Calu3 (cell line): ENCODE results near the gene ZMYM2. TPM values are rescaled to one million over a fixed set of nuclear protein-coding genes. Genes with fewer than 3 reads are reported as not detected.

Experiments used
- BruUV-seq: library from RNA; stranded (reverse); fragments of 400-500 nt; replicated peaks from 2 replicates; lab custom pipeline; 2021; lab: Mats Ljungman, UMichigan
- CTCF ChIA-PET: fragments of 300-600 bp; sonication (Branson Sonifier 250); formaldehyde crosslinking; loops from one replicate; lab custom pipeline; 2022; ENCODE audit warnings: antibody characterized with exemption; lab: Charles Lee
- DNase-seq: peaks from one replicate; pipeline ENCODE4 v3.0.0; 2022
- H3K27ac Mint-ChIP-seq: one replicate; pipeline ENCODE4 v1.8.0; 2022; ENCODE audit warnings: mixed read lengths; ENCODE audit not compliant: unreplicated experiment
- H3K27me3 Mint-ChIP-seq: one replicate; pipeline ENCODE4 v1.8.0; 2022; ENCODE audit warnings: mixed read lengths; ENCODE audit not compliant: unreplicated experiment
- H3K36me3 Mint-ChIP-seq: one replicate; pipeline ENCODE4 v1.8.0; 2022; ENCODE audit warnings: mild to moderate bottlenecking, moderate library complexity, mixed read lengths; ENCODE audit not compliant: insufficient read depth, unreplicated experiment
- H3K4me1 Mint-ChIP-seq: one replicate; pipeline ENCODE4 v1.8.0; 2022; ENCODE audit warnings: mild to moderate bottlenecking, low read depth, mixed read lengths; ENCODE audit not compliant: unreplicated experiment
- H3K4me3 Mint-ChIP-seq: one replicate; pipeline ENCODE4 v1.8.0; 2022; ENCODE audit warnings: mild to moderate bottlenecking, low read depth, moderate library complexity, mixed read lengths; ENCODE audit not compliant: unreplicated experiment
- H3K9me3 Mint-ChIP-seq: one replicate; pipeline ENCODE4 v1.8.0; 2022; ENCODE audit warnings: low read depth, mixed read lengths; ENCODE audit not compliant: unreplicated experiment
- intact Hi-C: fragments of 100-400 bp; cut with micrococcal nuclease; formaldehyde crosslinking; loops from one replicate; pipeline ENCODE4 v1.10.0; 2022; ENCODE audit not compliant: unreplicated experiment
- total RNA-seq: library from RNA; stranded (reverse); gene quantifications from 2 replicates; pipeline ENCODE4 v1.2.3, GENCODE V29; 2022
- TF ChIP-seq, protein P1 (sequence below): fragments of 200-600 bp; IDR thresholded peaks from one replicate; pipeline ENCODE4 v1.8.0; 2022; ENCODE audit warnings: antibody characterized with exemption; ENCODE audit not compliant: unreplicated experiment

The ZMYM2 gene
- total RNA-seq, 1 experiment from 2014 or later = 53.1 TPM

DNA sequence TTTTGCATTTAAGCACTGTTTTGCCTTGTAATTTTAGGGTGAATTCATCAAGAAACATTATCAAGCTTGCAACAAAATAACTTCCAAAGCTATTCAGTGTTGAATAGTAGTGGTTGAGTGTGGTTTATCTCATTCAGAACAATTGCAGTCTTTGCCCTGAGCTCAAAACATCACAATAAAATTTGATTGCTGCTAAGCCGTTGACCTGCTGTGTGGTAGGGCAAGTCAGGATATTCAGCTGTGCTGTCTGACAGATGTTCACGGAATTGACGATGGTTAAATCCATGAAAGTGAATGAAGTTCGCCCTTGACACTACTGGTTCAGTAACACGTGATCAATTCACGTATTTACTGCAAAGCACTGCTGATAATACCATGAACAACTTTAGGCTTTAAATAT lies 135.4 kb downstream of the ZMYM2 start:
- TF ChIP-seq, protein P1, sequence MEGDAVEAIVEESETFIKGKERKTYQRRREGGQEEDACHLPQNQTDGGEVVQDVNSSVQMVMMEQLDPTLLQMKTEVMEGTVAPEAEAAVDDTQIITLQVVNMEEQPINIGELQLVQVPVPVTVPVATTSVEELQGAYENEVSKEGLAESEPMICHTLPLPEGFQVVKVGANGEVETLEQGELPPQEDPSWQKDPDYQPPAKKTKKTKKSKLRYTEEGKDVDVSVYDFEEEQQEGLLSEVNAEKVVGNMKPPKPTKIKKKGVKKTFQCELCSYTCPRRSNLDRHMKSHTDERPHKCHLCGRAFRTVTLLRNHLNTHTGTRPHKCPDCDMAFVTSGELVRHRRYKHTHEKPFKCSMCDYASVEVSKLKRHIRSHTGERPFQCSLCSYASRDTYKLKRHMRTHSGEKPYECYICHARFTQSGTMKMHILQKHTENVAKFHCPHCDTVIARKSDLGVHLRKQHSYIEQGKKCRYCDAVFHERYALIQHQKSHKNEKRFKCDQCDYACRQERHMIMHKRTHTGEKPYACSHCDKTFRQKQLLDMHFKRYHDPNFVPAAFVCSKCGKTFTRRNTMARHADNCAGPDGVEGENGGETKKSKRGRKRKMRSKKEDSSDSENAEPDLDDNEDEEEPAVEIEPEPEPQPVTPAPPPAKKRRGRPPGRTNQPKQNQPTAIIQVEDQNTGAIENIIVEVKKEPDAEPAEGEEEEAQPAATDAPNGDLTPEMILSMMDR = no peak
- no peak overlapping the region for H3K27ac Mint-ChIP-seq
- no TSS peak for BruUV-seq
- no peak for DNase-seq
- H3K27me3 Mint-ChIP-seq = peaks cover 10% of the 10 kb centered on the region
- CTCF ChIA-PET = no interaction called here
- peaks cover 13% of the 10 kb centered on the region for H3K36me3 Mint-ChIP-seq
- no peaks in the 10 kb centered on the region for H3K9me3 Mint-ChIP-seq
- no peaks in the 10 kb centered on the region for H3K4me1 Mint-ChIP-seq
- H3K4me3 Mint-ChIP-seq = no peak overlapping the region
- intact Hi-C loops = no loop called here

DNA sequence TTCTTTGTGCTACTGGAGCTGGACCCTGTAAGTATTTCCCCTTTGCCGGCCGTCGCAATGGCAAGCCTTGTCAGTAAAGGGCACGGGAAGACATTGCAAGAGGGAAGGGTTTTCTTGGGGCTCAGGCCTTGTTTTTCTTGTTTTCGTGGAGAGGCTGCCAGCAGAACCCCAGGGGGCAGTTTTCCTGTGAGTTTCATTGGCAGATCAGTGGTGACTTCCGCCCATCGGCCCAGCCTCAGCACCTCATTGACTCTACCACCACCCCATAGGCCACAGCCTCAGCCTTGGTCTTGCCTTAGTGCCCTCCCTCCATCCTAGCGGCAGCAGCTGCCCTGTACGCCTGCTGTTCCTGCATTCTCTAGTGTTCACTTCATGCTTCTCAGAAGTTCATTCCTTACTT lies 140.8 kb downstream of the ZMYM2 start:
- H3K36me3 Mint-ChIP-seq = no peaks in the 10 kb centered on the region
- H3K27me3 Mint-ChIP-seq = peaks cover 16% of the 10 kb centered on the region
- TF ChIP-seq, protein P1 = no peak
- no peak for DNase-seq
- no peaks in the 10 kb centered on the region for H3K9me3 Mint-ChIP-seq
- intact Hi-C loops = no loop called here
- peaks cover 9% of the 10 kb centered on the region for H3K4me1 Mint-ChIP-seq
- no peak overlapping the region for H3K27ac Mint-ChIP-seq
- no TSS peak for BruUV-seq
- CTCF ChIA-PET = no interaction called here
- H3K4me3 Mint-ChIP-seq = no peak overlapping the region

GRCh38 chr13:20101467-20102316 lies 143.2 kb downstream of the ZMYM2 start:
- no peak for DNase-seq
- H3K27me3 Mint-ChIP-seq = peaks cover 31% of the 10 kb centered on the region
- BruUV-seq = no TSS peak
- TF ChIP-seq, protein P1 = no peak
- no peaks in the 10 kb centered on the region for H3K9me3 Mint-ChIP-seq
- no peak overlapping the region for H3K4me3 Mint-ChIP-seq
- CTCF ChIA-PET = no interaction called here
- H3K27ac Mint-ChIP-seq = no peak overlapping the region
- peaks cover 9% of the 10 kb centered on the region for H3K4me1 Mint-ChIP-seq
- intact Hi-C loops = no loop called here
- H3K36me3 Mint-ChIP-seq = no peaks in the 10 kb centered on the region

- CTCF ChIA-PET = no interaction called here
- TF ChIP-seq, protein P1 = no peak
- H3K36me3 Mint-ChIP-seq = no peaks in the 10 kb centered on the region
- peaks cover 31% of the 10 kb centered on the region for H3K27me3 Mint-ChIP-seq
- no peak overlapping the region for H3K4me3 Mint-ChIP-seq
- DNase-seq = no peak
- intact Hi-C loops = no loop called here
- H3K27ac Mint-ChIP-seq = no peak overlapping the region
- peaks cover 9% of the 10 kb centered on the region for H3K4me1 Mint-ChIP-seq
- no peaks in the 10 kb centered on the region for H3K9me3 Mint-ChIP-seq
- no TSS peak for BruUV-seq
Observed at GRCh38 chr13:20102525-20103180, 144.1 kb downstream of the ZMYM2 start.
